BLaER1 treated with 17β-estradiol and CSF1 and Interleukin-3, amounts not matched to agents 10 nM and 100 nM (cell line): Measurements from ENCODE around the gene POLD3.
A peak's percentile ranks its signal among the peaks of the same experiment; 100 is the strongest.

Source experiments
- H3K27ac ChIP-seq, 11 experiments: shearing (Covaris generic); formaldehyde crosslinking; 2 replicates each; pipeline ENCODE4 v1.8.1; 2022
- H3K27me3 ChIP-seq, 11 experiments: shearing (Covaris generic); formaldehyde crosslinking; 2 replicates each; pipeline ENCODE4 v1.8.1; 2022
- H3K36me3 ChIP-seq, 11 experiments: shearing (Covaris generic); formaldehyde crosslinking; 2 replicates each; pipeline ENCODE4 v1.8.1; 2022
- H3K4me1 ChIP-seq, 10 experiments: shearing (Covaris generic); formaldehyde crosslinking; 2 replicates each; pipeline ENCODE4 v1.8.1; 2022
- H3K4me2 ChIP-seq, 11 experiments: shearing (Covaris generic); formaldehyde crosslinking; 2 replicates each; pipeline ENCODE4 v1.8.1; 2022
- H3K4me3 ChIP-seq, 10 experiments: shearing (Covaris generic); formaldehyde crosslinking; 2 replicates each; pipeline ENCODE4 v1.8.1; 2022
- H3K9ac ChIP-seq, 11 experiments: shearing (Covaris generic); formaldehyde crosslinking; 2 replicates each; pipeline ENCODE4 v1.8.1; 2022
- H3K9me3 ChIP-seq, 11 experiments: shearing (Covaris generic); formaldehyde crosslinking; replicated peaks in 1 of 11; 2 replicates each; pipeline ENCODE4 v1.8.1; 2022
- H4K20me1 ChIP-seq, 11 experiments: shearing (Covaris generic); formaldehyde crosslinking; 2 replicates each; pipeline ENCODE4 v1.8.1; 2022
- Cebpa-rat ChIP-seq, 11 experiments: shearing (Covaris generic); IDR thresholded peaks; 2 replicates each; pipeline ENCODE4 v1.8.1; 2022

The POLD3 gene

GRCh38 chr11:74566146-74566960 is 26.0 kb upstream of the POLD3 start:
- Histone ChIP-seq H3K4me2 (no peak overlapping the region), H3K27me3 (no peaks in the 10 kb centered on the region), H3K36me3 (no peaks in the 10 kb centered on the region)

GRCh38 chr11:74568028-74568427 is 24.4 kb upstream of the POLD3 start:
- Histone ChIP-seq H3K4me3 (no peak overlapping the region), H3K27ac (no peak overlapping the region), H4K20me1 (no peaks in the 10 kb centered on the region), H3K27me3 (no peaks in the 10 kb centered on the region), H3K4me2 (no peak overlapping the region), H3K9me3 (no peaks in the 10 kb centered on the region), H3K4me1 (no peaks in the 10 kb centered on the region), H3K9ac (no peak overlapping the region), H3K36me3 (no peaks in the 10 kb centered on the region)
- TF ChIP-seq Cebpa-rat (IDR thresholded peaks at IDR 0.05) = no peak

More at GRCh38 chr11:74566146-74566960, 26.0 kb upstream of the POLD3 start:
- Histone ChIP-seq H3K4me1 (no peaks in the 10 kb centered on the region), H3K9ac (no peak overlapping the region), H3K9me3 (peaks cover 3 to 11% (median 10%) of the 10 kb centered on the region in 11 experiments; a peak in 20 of 22 replicates), H4K20me1 (no peaks in the 10 kb centered on the region), H3K27ac (no peak overlapping the region), H3K4me3 (no peak overlapping the region)
- TF ChIP-seq Cebpa-rat (IDR thresholded peaks at IDR 0.05) = no peak

GRCh38 chr11:74570266-74571061 is 21.9 kb upstream of the POLD3 start:
- Histone ChIP-seq H4K20me1 (no peaks in the 10 kb centered on the region), H3K4me3 (no peak overlapping the region), H3K27ac (no peak overlapping the region), H3K9me3 (no peaks in the 10 kb centered on the region), H3K4me1 (no peaks in the 10 kb centered on the region), H3K9ac (no peak overlapping the region), H3K36me3 (no peaks in the 10 kb centered on the region), H3K27me3 (no peaks in the 10 kb centered on the region), H3K4me2 (no peak overlapping the region)
- no peak for TF ChIP-seq Cebpa-rat (IDR thresholded peaks at IDR 0.05)

- Histone ChIP-seq H3K4me1 (no peaks in the 10 kb centered on the region), H3K4me3 (no peak overlapping the region), H3K27me3 (no peaks in the 10 kb centered on the region), H3K9ac (no peak overlapping the region; a peak in 1 of 22 replicates), H3K9me3 (no peaks in the 10 kb centered on the region), H4K20me1 (no peaks in the 10 kb centered on the region), H3K4me2 (no peak overlapping the region), H3K27ac (no peak overlapping the region), H3K36me3 (no peaks in the 10 kb centered on the region)
- no peak for TF ChIP-seq Cebpa-rat (IDR thresholded peaks at IDR 0.05)
These were observed 21.4 kb upstream of the POLD3 start for GRCh38 chr11:74571062-74571399.

GRCh38 chr11:74572349-74572748 is 20.0 kb upstream of the POLD3 start:
- TF ChIP-seq Cebpa-rat (IDR thresholded peaks at IDR 0.05) = no peak
- H3K4me1 ChIP-seq = no peaks in the 10 kb centered on the region
- H4K20me1 ChIP-seq = no peaks in the 10 kb centered on the region
- no peak overlapping the region for H3K4me3 ChIP-seq
- H3K27me3 ChIP-seq = no peaks in the 10 kb centered on the region
- no peak overlapping the region for H3K4me2 ChIP-seq
- H3K36me3 ChIP-seq = no peaks in the 10 kb centered on the region
- no peak overlapping the region for H3K27ac ChIP-seq
- H3K9me3 ChIP-seq = no peaks in the 10 kb centered on the region
- no peak overlapping the region for H3K9ac ChIP-seq

- TF ChIP-seq Cebpa-rat (IDR thresholded peaks at IDR 0.05) = no peak
- no peaks in the 10 kb centered on the region for H4K20me1 ChIP-seq
- H3K4me2 ChIP-seq = no peak overlapping the region
- no peak overlapping the region for H3K9ac ChIP-seq
- H3K4me1 ChIP-seq = no peaks in the 10 kb centered on the region
- H3K36me3 ChIP-seq = no peaks in the 10 kb centered on the region
- no peak overlapping the region for H3K27ac ChIP-seq
- no peaks in the 10 kb centered on the region for H3K27me3 ChIP-seq
- H3K9me3 ChIP-seq = no peaks in the 10 kb centered on the region
- no peak overlapping the region for H3K4me3 ChIP-seq
These were observed 17.8 kb upstream of the POLD3 start for GRCh38 chr11:74574563-74574962.

- H3K4me3 ChIP-seq = no peak overlapping the region
- H3K9ac ChIP-seq = no peak overlapping the region
- no peaks in the 10 kb centered on the region for H4K20me1 ChIP-seq
- H3K4me2 ChIP-seq = no peak overlapping the region
- peak in 4 of 11 experiments; percentile 28 to 51 (median 36); a peak in 2 of 22 replicates for TF ChIP-seq Cebpa-rat (IDR thresholded peaks at IDR 0.05)
- H3K27ac ChIP-seq = no peak overlapping the region
- no peaks in the 10 kb centered on the region for H3K36me3 ChIP-seq
- no peaks in the 10 kb centered on the region for H3K27me3 ChIP-seq
- no peaks in the 10 kb centered on the region for H3K9me3 ChIP-seq
- H3K4me1 ChIP-seq = peaks cover 0 to 9% (median 3%) of the 10 kb centered on the region in 10 experiments; a peak in 10 of 20 replicates
These were observed 16.4 kb upstream of the POLD3 start for GRCh38 chr11:74575999-74576398.

GRCh38 chr11:74577181-74577580 is 15.2 kb upstream of the POLD3 start:
- TF ChIP-seq Cebpa-rat (IDR thresholded peaks at IDR 0.05) = no peak
- Histone ChIP-seq H3K9me3 (no peaks in the 10 kb centered on the region), H3K36me3 (no peaks in the 10 kb centered on the region), H3K4me1 (peaks cover 0 to 19% (median 10%) of the 10 kb centered on the region in 10 experiments; a peak in 11 of 20 replicates), H3K4me2 (no peak overlapping the region), H3K27me3 (no peaks in the 10 kb centered on the region), H3K27ac (no peak overlapping the region), H3K9ac (no peak overlapping the region), H4K20me1 (no peaks in the 10 kb centered on the region), H3K4me3 (no peak overlapping the region)

- TF ChIP-seq Cebpa-rat (IDR thresholded peaks at IDR 0.05) = no peak
These were observed 14.6 kb upstream of the POLD3 start for GRCh38 chr11:74577624-74578396.

More at GRCh38 chr11:74577624-74578396, 14.6 kb upstream of the POLD3 start:
- Histone ChIP-seq H3K9me3 (no peaks in the 10 kb centered on the region), H3K36me3 (no peaks in the 10 kb centered on the region), H3K4me3 (no peak overlapping the region), H3K9ac (no peak overlapping the region), H4K20me1 (no peaks in the 10 kb centered on the region), H3K4me2 (no peak overlapping the region), H3K27ac (no peak overlapping the region), H3K27me3 (no peaks in the 10 kb centered on the region), H3K4me1 (peaks cover 0 to 21% (median 10%) of the 10 kb centered on the region in 10 experiments; a peak in 11 of 20 replicates)
